GM20000 (cell line): Measurements from ENCODE around the gene ING3.

ENCODE experiments used
- DNase-seq: peaks from one replicate; pipeline ENCODE4 v3.0.0; 2012; ENCODE audit warnings: low spot score
- CTCF ChIP-seq: IDR thresholded peaks from 2 replicates; pipeline ENCODE4 v1.5.1; 2012; ENCODE audit warnings: mild to moderate bottlenecking, control low read depth; ENCODE audit errors: extremely low read depth, missing control alignments

The ING3 gene

GRCh38 chr7:121023683-121024511 is 73.3 kb downstream of the ING3 start:
- no peak for DNase-seq
- TF ChIP-seq CTCF, result no peak

GRCh38 chr7:121024611-121025010 is 74.0 kb downstream of the ING3 start:
- DNase-seq, result no peak
- no peak for TF ChIP-seq CTCF

- TF ChIP-seq CTCF, result no peak
- DNase-seq, result no peak
Measured at GRCh38 chr7:121026159-121026558, 75.6 kb downstream of the ING3 start.

GRCh38 chr7:121026577-121027111 is 76.1 kb downstream of the ING3 start:
- no peak for DNase-seq
- TF ChIP-seq CTCF, result no peak
